Astrocyte of the cerebellum (primary cell): ENCODE results near the gene RGS12.

Experiments
- DNase-seq: peaks from one replicate; pipeline ENCODE4 v3.0.0-alpha.2; 2011; ENCODE audit warnings: low read depth
- H3K4me3 ChIP-seq: 2 replicates; pipeline ENCODE4 v1.5.1; 2011; ENCODE audit warnings: mild to moderate bottlenecking, low read depth, low read length, moderate library complexity
- in situ Hi-C: cut with HindIII; loops from 2 replicates; pipeline ENCODE4 v1.10.0; 2017; ENCODE audit warnings: low sequenced_read_pairs
- TF ChIP-seq, protein P1 (sequence below): IDR thresholded peaks from 2 replicates; pipeline ENCODE4 v1.5.1; 2012; ENCODE audit warnings: low read length, low read depth, moderate library complexity, mild to moderate bottlenecking; ENCODE audit errors: missing control alignments

The RGS12 gene

DNA sequence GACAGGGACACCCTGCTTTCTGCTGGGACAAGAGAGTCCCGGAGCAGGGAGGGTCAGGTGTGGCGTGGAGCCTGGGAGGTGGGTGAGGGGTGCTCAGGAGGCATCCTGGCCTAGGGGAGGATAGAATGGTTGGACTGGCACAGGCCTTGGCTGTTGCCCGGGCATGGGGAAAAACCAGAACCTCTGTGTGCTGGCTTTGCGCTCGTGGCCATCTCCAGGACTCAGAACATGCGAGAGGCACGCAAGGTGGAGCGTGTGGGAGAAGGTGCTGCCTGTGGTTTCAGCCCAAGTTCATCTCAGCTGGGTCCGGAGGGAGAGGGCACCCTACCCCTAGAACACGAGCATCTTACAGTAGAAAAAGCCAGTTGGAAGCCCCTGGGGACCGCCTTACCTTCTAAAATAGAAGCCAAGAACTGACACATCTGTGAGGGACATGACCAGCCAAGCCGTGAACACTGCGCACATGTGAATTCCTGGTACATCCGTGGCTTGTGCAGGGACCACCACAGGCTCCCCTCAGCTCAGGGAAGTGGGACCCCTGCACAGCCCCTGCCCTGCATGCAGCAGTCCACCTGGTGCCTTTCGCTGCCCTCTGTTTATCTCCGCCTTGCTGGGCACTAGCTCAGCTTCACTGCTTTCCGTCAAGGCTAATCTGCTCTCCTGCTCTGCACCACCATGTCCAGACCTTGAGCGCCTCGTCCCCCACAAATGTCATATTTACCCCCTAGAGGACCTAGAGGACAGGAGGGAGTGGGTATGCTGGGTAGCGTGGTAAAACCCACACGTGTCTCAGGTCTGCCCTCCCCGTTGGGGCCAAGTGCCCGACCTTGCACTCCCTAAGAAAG lies 30.4 kb upstream of the RGS12 start:
- in situ Hi-C loops = no loop called here
- no peak overlapping the region for H3K4me3 ChIP-seq
- TF ChIP-seq, protein P1, sequence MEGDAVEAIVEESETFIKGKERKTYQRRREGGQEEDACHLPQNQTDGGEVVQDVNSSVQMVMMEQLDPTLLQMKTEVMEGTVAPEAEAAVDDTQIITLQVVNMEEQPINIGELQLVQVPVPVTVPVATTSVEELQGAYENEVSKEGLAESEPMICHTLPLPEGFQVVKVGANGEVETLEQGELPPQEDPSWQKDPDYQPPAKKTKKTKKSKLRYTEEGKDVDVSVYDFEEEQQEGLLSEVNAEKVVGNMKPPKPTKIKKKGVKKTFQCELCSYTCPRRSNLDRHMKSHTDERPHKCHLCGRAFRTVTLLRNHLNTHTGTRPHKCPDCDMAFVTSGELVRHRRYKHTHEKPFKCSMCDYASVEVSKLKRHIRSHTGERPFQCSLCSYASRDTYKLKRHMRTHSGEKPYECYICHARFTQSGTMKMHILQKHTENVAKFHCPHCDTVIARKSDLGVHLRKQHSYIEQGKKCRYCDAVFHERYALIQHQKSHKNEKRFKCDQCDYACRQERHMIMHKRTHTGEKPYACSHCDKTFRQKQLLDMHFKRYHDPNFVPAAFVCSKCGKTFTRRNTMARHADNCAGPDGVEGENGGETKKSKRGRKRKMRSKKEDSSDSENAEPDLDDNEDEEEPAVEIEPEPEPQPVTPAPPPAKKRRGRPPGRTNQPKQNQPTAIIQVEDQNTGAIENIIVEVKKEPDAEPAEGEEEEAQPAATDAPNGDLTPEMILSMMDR = no peak
- no peak for DNase-seq

DNA sequence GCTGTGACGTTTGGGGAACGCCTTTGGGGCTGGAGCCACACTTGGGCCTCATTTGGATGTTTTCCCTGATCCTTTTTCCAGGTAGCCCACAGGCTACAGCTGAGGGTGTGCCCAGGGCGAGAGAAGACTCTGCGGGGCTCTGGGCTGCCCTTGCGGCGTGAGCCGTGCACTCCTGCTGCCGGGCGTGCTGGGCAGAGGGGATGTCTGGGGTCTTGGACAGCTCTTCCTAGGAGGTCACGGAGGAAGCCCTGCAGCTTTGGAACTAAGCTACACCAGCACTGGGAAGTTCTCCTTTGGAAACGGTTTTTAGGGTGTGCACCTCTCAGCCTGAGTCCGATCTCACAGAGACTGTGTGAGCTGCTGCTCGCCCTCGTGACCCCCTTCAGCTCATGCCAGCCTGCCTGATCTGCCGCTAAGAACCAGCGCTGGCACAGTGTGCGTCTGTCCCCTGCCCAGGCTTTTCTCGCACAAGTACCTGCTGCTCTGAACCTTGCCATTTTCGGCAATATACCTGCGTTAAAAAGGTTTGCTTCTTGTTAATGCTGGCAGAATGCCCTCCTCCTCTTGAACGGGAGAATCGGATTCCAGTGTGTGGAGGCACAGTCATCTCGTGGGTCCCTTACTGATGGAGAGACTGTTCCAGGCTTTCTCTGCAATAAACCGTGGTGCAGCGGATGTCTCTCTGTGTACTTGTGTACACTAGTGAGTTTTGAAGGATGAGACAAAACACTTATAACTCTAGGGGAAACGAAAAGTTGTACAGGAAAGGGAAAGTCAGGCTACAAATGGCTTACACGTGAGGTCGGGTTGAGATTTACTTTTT lies 29.6 kb upstream of the RGS12 start:
- in situ Hi-C loops = no loop called here
- no peak for DNase-seq
- TF ChIP-seq, protein P1 = no peak
- H3K4me3 ChIP-seq = no peak overlapping the region

DNA sequence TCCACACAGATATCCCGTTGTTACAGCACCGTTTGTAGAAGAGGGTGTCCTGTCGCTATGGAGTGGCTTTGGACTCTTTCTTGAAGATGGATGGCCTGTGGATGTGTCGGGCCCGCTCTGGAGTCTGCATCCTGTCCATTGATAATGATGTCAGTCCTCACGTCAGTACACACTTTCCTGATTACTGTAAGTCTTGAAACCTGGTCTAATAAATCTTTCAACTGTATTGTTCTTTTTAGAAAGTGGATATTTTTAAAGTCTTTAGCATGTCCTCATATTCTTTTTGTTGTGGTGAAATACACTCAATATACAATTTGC lies 29.0 kb upstream of the RGS12 start:
- no peak for DNase-seq
- TF ChIP-seq, protein P1 = no peak
- in situ Hi-C loops = no loop called here
- no peak overlapping the region for H3K4me3 ChIP-seq

DNA sequence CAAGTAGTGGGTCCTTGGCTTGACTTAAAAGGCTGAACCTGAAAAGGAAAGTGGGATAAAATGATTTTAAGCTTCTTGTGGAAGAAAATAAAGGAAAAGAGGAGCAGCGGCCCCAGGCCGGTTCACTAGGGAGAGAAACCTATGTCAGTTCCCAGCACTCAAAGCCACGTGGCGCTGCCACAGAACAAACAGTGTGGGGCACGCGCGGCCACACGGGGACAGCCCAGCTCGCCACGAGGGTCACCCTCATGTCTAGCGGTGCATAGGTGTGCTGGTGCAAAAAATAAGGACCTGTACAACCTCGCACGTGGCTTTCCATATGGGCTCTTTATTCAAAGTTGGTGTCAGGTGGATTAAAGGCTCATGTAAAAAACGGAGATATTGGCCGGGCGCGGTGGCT lies 26.7 kb upstream of the RGS12 start:
- H3K4me3 ChIP-seq = no peak overlapping the region
- TF ChIP-seq, protein P1 = no peak
- in situ Hi-C loops = no loop called here
- DNase-seq = no peak

DNA sequence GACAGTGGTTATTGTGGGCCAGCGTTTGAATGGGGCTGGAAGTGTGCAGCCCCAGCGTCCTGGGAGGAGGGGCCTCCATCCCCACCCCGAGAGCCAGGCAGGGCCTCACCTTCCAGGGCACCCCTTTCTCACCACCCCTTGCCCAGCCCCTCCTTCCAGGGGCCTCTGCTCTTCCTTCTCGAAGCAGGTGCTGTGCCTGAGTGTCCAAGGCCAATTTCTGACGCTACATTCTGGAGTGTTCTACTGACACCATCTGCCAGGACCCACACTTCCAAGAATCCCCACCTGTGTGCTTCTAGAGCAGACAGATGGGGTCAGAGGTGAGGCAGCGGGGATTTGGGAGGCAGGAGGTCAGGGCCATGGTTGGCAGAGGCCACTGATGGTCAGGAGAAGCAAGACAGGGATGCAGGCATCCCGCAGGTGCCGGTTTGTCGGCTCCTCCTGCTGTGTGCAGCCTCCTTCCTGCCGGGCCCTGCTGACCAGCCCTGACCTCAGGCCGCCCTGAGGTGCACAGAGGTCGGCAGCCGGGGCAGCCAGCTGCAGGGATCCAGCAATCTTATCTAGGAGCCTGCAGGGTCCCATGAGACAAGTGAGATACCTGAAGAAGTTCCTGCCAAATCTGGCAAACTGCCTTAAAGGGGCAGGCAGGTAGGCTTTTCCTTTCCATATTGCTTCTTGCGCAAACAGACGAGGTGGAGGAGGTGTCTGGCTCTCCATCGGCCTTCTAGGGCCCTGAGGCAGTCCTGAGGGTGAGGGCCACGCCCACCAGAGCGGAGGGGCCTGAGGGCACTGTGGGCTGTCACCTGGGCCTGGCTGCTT lies 25.0 kb upstream of the RGS12 start:
- no peak for DNase-seq
- H3K4me3 ChIP-seq = no peak overlapping the region
- TF ChIP-seq, protein P1 = no peak
- in situ Hi-C loops = no loop called here

DNA sequence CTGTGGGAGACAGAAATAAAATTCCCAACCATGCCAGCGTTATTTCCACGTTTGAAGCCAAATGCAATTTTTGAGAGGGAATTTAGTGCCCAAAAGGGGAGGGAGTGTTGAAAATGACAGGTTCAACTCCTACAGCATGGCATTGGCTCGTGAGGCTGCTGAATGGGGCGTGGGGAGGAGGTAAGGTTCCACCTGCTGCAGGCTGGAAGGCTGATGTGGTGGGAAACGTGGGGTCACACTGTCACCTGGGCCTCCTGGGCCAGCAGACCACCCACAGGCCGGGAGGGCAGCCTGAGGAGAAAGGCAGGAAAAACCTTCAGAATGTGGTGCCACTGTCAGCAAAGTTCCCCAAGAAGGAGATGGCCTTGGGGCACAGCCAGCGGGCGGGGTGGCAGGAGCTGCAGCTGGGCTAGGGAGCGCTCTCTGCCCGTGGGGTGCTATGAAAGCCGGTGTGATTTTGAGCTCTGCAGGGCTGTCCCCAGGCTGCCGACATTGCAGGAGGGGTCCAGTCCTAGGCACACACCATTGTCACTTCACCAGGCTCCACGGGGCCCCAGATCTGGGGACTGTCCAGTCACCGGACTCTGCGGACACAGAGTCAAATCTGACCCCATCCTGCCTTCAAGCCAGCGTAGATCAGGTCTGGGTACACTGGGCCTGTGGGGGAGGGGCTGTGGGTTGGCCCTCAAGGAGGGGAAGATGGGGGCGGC lies 24.3 kb upstream of the RGS12 start:
- TF ChIP-seq, protein P1 = no peak
- H3K4me3 ChIP-seq = no peak overlapping the region
- in situ Hi-C loops = no loop called here
- DNase-seq = no peak
